BE2C (cell line): Measurements from ENCODE around the gene RFX6. TPM values are rescaled to one million over a fixed set of nuclear protein-coding genes. Genes with fewer than 3 reads are reported as not detected.
"Not testable (repeated sequence)": the region's sequence is repeated elsewhere in the genome, so short reads cannot be mapped to it uniquely, and the experiment has no call there.

Experiments used
- DNase-seq: peaks from one replicate; pipeline ENCODE4 v3.0.0-alpha.2; 2020
- H3K27me3 ChIP-seq: fragments of 250-450 bp; sonication (Bioruptor Pico); 2 replicates; pipeline ENCODE4 v1.5.1; 2020; ENCODE audit warnings: mild to moderate bottlenecking
- H3K36me3 ChIP-seq: fragments of 250-450 bp; sonication (Bioruptor Pico); 2 replicates; pipeline ENCODE4 v1.5.1; 2020; ENCODE audit warnings: mild to moderate bottlenecking
- H3K4me1 ChIP-seq: fragments of 250-450 bp; sonication (Bioruptor Pico); 2 replicates; pipeline ENCODE4 v1.5.1; 2020
- H3K4me3 ChIP-seq: 2 replicates; pipeline ENCODE4 v1.5.1; 2011; ENCODE audit warnings: low read depth, low read length
- H3K9me3 ChIP-seq: fragments of 250-450 bp; sonication (Bioruptor Pico); 2 replicates; pipeline ENCODE4 v1.5.1; 2020
- polyA plus RNA-seq: library from polyadenylated mRNA; unstranded; fragments of >200 nt; gene quantifications from one replicate; pipeline ENCODE4 v1.2.1, GENCODE V29; 2012; ENCODE audit warnings: low read depth, missing spikeins; ENCODE audit not compliant: insufficient read length, insufficient read depth
- TF ChIP-seq, protein P1 (sequence below): IDR thresholded peaks from 2 replicates; pipeline ENCODE4 v1.5.1; 2012; ENCODE audit warnings: mild to moderate bottlenecking, low read depth, low read length

RFX6 gene, protein sequence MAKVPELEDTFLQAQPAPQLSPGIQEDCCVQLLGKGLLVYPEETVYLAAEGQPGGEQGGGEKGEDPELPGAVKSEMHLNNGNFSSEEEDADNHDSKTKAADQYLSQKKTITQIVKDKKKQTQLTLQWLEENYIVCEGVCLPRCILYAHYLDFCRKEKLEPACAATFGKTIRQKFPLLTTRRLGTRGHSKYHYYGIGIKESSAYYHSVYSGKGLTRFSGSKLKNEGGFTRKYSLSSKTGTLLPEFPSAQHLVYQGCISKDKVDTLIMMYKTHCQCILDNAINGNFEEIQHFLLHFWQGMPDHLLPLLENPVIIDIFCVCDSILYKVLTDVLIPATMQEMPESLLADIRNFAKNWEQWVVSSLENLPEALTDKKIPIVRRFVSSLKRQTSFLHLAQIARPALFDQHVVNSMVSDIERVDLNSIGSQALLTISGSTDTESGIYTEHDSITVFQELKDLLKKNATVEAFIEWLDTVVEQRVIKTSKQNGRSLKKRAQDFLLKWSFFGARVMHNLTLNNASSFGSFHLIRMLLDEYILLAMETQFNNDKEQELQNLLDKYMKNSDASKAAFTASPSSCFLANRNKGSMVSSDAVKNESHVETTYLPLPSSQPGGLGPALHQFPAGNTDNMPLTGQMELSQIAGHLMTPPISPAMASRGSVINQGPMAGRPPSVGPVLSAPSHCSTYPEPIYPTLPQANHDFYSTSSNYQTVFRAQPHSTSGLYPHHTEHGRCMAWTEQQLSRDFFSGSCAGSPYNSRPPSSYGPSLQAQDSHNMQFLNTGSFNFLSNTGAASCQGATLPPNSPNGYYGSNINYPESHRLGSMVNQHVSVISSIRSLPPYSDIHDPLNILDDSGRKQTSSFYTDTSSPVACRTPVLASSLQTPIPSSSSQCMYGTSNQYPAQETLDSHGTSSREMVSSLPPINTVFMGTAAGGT
- polyA plus RNA-seq, result not detected

DNA sequence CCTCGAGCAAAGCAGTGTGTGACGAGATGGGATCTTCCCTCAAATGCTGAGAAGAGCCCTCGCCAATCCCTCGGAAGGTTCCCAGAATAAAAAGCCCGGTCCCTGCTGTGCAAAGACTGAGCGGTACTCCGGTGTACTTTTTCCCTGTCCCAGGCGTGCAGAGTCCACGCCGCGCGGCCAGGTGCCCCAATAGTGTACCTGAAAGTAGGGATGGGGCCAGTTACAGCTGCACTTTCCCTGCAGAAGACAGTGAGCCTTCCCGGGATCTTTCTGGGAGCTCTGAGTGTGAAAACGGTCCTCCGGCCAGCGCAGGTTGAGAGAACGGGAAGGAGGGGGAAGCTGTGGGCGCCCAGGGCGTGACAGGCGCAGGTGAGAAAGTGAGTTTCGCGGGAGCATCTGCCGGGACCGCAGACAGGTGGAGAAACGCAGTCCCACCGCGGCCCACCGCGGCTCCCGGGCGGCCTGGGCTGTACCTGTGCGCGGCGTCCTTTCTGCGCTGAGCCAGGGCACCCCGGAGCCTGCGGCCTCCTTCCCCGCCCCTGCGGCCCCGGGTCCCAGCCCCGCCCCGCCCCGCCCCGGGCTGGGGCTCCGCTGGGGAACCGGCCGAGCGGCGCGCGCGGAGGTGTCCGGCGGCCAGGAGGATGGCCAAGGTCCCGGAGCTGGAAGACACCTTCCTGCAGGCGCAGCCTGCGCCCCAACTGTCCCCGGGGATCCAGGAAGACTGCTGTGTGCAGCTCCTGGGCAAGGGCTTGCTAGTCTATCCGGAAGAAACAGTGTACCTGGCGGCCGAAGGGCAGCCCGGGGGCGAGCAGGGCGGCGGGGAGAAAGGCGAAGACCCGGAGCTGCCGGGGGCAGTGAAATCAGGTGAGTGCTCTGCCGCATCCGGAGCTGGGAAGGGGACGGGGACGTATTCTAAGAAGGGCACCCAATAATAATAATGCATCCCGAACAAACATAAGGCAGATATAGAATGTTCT, at the start of gene RFX6:
TSS of gene RFX6 (plus strand) at position 608 of the 977 bp plus-strand sequence. CDS start at position 642, 34 bp downstream.
- Histone ChIP-seq H3K4me3 (no peak within 1 kb of the TSS), H3K9me3 (no peaks in the 10 kb centered on the region), H3K4me1 (no peaks in the 10 kb centered on the region), H3K27me3 (peaks cover 44% of the 10 kb centered on the region), H3K36me3 (no peaks in the 10 kb centered on the region)
- TF ChIP-seq, protein P1, sequence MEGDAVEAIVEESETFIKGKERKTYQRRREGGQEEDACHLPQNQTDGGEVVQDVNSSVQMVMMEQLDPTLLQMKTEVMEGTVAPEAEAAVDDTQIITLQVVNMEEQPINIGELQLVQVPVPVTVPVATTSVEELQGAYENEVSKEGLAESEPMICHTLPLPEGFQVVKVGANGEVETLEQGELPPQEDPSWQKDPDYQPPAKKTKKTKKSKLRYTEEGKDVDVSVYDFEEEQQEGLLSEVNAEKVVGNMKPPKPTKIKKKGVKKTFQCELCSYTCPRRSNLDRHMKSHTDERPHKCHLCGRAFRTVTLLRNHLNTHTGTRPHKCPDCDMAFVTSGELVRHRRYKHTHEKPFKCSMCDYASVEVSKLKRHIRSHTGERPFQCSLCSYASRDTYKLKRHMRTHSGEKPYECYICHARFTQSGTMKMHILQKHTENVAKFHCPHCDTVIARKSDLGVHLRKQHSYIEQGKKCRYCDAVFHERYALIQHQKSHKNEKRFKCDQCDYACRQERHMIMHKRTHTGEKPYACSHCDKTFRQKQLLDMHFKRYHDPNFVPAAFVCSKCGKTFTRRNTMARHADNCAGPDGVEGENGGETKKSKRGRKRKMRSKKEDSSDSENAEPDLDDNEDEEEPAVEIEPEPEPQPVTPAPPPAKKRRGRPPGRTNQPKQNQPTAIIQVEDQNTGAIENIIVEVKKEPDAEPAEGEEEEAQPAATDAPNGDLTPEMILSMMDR, result no peak
- DNase-seq, result no peak

DNA sequence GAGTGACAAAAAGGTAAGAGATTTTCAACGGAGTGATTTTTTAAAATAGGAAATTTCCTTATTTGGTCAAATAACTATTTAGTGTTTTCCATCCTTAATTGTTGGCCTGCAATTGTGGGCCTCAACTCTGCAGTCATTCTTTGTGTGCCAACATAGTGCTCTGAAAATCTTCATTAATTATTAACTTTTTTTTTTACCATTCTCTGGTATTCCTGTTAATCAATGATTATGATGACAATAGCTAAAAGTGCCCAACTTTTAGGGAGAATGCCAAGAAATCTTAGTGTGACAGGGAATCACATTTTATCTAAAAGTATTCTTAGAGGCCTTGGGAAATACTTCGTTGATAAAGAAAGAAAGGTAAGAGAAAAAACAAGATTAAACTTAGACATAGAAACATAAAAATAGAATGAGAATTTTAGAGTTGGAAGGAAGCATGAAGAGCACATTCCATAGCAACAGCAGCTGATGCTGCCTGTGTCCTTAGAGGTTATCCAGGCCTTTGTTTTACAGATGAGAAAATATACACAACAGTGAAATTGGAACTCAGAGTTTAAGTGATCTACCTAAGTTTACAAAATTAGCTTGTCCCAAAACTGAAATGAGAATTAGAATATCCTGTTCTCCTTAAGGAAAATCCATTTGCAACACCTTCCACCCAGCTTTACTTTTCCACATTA, 49.3 kb upstream of the RFX6 start:
- TF ChIP-seq, protein P1, result no peak
- no peak for DNase-seq

DNA sequence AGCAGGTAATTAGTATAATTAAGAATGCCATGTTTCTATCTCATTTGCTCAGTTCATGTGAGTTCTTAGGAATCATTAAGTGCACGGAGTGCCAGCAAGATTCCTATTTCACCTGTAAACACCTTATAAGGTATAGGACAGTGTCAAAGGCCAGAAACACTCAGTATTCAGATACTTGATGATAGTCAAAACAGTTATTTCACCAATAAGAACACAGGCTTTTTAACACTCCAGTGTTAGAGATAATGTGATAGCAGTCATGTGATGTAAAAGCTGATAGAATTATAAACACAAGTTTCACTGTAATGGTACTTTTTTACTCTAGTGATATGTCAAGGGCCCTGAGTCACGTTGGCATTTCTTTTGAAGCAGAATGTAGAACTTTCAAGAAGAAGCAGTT, 48.1 kb upstream of the RFX6 start, which contains the start of gene GPRC6A:
TSS of gene GPRC6A (minus strand) at position 101 of the 400 bp plus-strand sequence. CDS start at position 31, 70 bp downstream.
- Histone ChIP-seq H3K36me3 (no peaks in the 10 kb centered on the region), H3K4me3 (no peak within 1 kb of the TSS), H3K27me3 (no peaks in the 10 kb centered on the region; the same call in 1 of the 2 replicates), H3K4me1 (no peaks in the 10 kb centered on the region), H3K9me3 (no peaks in the 10 kb centered on the region)
- no peak for DNase-seq
- TF ChIP-seq, protein P1, result no peak

More for the DNA sequence above, 49.3 kb upstream of the RFX6 start:
- H3K9me3 ChIP-seq, result no peaks in the 10 kb centered on the region
- H3K4me1 ChIP-seq, result no peaks in the 10 kb centered on the region
- no peaks in the 10 kb centered on the region for H3K36me3 ChIP-seq
- H3K27me3 ChIP-seq, result no peaks in the 10 kb centered on the region; the same call in 1 of the 2 replicates
- no peak overlapping the region for H3K4me3 ChIP-seq

DNA sequence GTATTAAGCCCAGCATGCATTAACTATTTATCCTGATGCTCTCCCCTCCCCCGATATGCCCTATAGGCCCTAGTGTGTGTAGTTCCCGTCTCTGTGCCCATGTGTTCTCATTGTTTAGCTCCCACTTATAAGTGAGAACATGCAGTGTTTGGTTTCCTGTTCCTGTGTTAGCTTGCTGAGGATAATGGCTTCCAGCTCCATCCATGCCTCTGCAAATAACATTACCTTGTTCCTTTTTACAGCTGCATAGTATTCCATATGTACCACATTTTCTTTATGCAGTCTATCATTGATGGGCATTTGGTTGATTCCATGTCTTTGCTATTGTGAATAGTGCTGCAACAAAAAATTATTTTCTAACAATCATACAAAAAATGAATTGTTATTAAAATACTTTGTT, 42.5 kb upstream of the RFX6 start:
- DNase-seq, result not testable (repeated sequence)

DNA sequence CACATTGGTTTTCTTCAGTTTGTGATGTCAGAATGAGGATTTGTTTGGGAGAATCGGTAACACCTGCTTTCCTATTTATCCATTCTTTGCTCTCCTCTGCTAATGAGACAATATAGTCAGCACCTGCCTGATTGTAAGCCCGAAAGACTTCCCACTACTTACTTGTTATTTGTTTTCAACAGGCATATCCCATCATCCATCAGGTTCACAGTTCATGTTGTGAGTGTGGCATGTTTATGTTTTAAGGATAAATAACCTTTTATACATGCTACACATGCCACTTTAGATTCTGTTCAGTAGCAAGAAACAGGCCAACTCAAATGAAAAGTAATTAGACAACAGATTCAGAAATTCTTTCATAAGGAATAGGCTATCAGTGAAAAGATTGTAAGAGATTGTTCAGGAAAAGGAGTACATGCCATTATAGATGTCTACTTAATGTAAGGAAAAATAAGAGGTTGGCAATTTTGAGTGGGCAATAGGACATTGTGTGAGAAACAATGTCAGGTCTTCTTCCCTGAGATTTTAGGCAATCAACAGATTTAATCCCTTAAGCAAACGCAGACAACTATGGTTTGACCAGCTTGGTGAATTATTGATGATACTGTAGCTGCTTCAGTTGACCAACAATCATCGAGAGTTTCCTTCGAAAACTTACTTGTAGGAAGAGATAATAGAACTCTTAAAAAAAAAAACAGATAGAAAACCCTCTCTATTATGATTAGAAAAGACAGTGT, 40.3 kb upstream of the RFX6 start:
- Histone ChIP-seq H3K4me1 (no peaks in the 10 kb centered on the region), H3K36me3 (no peaks in the 10 kb centered on the region), H3K4me3 (no peak overlapping the region), H3K27me3 (no peaks in the 10 kb centered on the region), H3K9me3 (no peaks in the 10 kb centered on the region)
- TF ChIP-seq, protein P1, result no peak
- DNase-seq, result no peak

More for the DNA sequence above, 42.5 kb upstream of the RFX6 start:
- not testable (repeated sequence) for H3K36me3 ChIP-seq, H3K9me3 ChIP-seq, H3K27me3 ChIP-seq, H3K4me1 ChIP-seq, H3K4me3 ChIP-seq
